GM15510 (cell line): Measurements from ENCODE around the gene RWDD3.

ENCODE experiments used
- POLR2A ChIP-seq: IDR thresholded peaks from 3 replicates; pipeline ENCODE4 v1.6.1; 2011; ENCODE audit warnings: borderline replicate concordance; ENCODE audit not compliant: insufficient read length; ENCODE audit errors: extremely low read depth

RWDD3 gene

DNA sequence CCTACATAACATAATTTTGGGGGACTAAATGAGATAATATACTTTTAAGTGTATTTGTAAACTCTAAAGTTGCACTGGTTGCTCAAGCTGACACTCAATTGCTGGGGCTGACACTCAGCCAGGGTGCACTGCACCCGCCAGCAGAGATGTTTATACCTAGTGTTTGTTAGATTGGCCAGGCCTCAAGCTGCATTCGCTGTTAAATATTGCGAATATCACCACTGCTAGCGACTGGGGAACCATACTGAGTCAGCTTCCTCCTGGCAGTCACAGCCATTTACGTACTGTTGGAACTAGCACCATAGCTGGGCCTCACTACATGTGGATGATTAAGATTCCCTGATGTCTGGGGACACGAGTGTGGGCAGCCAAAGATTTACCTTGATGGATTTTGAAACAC, 12.7 kb upstream of the RWDD3 start:
- no peak for TF ChIP-seq POLR2A

DNA sequence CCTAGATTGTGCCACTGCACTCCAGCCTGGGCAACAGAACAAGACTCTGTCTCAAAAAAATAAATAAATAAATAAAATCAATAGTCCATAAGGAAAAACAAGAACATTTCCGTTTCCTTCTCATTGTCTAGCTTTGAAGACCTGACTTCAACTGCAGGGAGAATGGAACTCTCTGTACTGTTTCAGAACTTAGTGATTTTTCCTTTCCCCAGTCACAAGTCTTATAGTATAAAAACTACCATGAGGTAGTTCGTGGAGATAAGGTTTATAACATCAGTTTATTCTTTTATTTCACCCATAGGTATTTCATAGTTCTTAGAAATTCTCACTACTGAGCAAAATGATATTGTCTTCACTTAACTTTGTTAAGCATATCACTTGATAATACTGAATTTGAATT, 11.4 kb upstream of the RWDD3 start:
- no peak for TF ChIP-seq POLR2A

DNA sequence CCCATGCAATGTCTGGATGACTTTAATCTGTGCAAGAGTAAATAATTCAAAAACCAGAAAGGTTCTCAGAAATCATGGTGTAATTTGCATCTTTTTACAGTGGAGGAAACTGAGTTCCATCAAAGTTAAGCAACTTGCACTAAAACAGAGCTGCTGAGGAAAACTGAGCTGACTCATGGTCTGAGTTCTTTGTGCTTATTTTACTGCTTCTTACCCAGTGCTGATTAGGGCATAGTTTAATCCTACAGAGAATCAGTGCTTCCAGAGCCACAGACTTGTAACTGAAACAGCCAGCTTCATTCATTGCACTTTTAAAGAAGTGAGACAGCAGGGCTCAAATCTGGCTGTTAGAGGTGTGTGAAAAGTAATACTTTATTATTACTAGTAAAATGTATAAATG, 10.9 kb upstream of the RWDD3 start:
- TF ChIP-seq POLR2A, result no peak

DNA sequence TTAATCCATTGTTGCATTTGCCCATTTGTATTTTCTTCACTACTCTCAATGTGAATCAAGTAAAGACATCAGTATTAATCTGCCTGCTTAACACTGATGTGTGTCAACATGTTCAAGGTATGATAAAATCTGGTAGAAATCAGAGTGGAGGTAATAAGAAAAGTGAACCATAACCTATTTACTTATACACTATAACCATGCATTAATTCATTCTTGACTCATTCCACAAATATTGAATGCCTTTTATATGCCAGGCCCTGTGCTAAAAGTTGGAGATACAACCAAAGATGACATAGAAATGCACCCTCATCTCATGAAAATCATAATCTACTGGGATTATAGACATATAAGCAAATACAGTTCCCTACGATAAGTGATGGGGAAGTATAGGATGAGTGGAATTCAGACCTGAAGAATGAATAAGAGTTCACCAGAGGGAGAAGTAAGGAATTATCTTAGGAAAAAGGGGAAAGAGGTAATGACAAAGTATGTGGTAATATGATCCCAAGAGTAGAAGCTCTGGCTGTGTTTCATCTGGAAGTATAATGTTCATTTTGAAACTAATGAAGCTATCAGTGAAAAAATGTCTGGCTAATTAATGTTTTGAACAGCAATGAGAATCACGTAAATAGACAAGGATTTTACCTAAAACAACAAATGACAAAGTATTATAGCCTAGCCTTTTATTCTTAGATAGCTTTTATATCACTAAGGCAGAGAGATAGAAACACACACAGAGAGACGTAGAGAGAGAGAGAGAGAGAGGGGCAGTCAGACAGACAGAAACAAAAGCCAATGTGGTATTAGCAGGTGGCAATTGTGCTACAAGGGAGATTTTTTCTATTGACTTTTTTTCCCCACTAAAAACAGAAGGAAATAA, 7.0 kb upstream of the RWDD3 start:
- no peak for TF ChIP-seq POLR2A

DNA sequence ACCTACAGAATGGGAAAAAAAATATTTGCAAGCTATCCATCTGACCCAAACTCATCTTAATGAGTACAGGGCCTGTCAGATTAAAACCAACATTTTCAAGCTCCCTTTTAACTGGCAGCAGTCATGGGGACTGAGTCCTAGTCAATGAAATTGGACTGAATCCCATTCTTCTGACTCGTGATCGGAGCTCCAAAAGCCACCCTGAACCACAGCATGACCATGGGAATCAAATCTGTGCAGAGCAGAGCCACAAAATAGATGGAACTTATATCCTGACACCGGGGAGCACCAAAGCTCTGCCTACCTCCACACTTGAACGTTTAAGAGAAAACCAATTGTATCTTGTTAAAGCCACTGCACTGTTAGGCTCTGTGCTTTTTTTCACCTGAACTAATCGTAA, 5.0 kb upstream of the RWDD3 start:
- no peak for TF ChIP-seq POLR2A

DNA sequence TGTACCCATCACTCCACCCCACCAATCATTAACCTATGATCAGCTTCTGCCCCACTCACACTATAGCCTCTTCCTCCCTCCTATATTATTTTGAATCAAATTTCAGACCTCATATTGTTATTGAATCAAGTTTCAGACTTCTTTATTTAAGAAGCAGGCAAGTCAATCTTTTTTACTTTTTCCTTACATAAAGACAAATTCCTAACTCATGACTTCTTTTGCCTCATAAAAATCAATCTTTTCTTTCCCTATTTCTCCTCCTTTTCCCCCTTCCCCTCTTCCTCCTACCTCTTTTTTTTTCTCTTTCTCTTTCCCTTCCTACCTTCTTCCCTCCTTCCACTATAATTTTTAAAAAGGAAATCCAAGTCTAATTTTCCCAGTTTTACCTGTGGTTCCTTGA, 4.3 kb upstream of the RWDD3 start:
- TF ChIP-seq POLR2A, result no peak

DNA sequence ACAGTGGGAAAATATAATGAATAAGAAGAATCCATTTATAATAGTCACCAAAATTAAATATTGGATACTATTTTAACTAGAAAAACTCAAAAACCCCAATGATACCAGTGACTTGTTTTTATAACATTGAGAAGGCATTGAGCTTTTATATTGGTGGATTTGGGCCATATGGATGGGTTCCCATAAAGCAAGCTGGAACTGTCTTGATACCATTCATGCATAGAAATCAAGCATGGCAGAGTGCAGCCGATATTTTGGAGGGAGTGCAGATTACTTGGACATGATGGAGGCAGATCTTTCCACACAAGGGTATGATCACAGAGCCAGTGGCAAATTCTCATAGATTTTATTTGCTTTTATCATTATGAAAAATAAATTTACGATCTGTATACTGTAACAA, 3.8 kb upstream of the RWDD3 start:
- no peak for TF ChIP-seq POLR2A

DNA sequence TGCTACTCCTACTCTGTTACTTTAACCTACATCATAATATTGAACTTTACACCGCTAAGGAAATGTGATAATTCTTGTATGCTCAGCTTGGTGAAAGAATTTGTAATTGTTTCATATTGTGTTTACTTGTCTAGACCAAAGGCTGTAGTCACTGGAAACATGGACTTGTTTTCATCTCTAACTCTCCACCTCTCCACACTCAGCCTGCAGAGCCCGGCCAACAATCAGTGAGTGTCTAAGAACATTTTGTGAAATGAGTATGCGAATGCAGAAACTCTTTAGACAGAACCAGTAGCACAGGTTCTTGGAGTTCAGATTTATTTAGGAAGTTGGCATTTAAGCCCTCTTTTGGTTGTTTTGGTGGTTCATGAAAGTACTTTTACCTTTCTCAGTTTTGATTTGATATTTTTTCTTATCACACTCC, 3.2 kb upstream of the RWDD3 start:
- no peak for TF ChIP-seq POLR2A

DNA sequence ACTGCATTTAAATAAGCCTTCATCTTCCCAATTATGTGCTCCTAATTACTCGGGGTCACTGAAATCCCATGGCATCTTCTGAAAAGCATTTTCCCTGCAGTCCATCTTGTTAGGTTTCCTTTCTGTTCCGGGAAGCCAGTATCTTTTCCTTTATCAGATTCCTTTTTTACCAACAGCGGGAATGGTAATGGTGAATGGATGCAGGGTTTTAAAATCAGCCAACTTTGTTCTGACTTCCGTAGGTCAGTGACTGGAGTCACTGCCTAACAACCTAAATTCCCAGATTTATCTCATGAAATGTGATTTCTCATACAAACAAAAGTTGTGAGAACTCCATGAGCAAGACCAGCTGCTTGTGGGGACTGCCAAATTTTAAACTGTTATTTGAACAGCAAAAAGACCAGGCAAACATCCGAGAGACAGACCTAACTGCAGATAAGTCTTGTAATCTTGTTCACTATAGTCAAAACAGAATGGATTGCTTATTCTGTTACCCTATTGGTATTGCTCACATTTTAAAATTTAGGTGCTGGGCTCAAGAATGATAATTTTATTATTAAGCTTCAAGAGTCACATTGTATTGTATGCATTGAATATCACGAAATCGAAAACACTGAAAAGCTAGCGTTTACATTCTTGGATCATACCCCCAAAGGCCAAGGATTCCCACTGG, 1.2 kb upstream of the RWDD3 start:
- TF ChIP-seq POLR2A, result no peak

DNA sequence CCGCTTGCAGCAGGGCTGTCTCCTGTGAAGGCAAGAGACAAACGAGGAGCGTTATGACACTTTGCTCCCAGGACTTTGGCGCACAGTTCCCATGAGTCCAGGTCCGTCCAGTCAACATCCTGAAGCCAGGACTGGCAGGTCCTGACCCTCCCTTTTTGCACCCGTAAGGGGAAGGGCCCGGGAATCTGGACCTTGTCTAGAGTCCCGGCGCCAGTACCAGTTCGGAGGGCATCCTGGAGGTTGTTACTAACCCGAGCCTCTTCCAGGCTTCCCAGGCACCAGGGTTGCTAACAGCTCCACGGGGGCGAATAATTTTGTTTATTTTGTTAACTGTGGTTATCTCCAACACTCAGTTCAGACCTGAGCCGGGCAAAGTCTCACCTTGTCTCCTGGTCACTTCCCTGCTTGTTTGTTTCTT, 682 bp upstream of the RWDD3 start:
- no peak for TF ChIP-seq POLR2A

DNA sequence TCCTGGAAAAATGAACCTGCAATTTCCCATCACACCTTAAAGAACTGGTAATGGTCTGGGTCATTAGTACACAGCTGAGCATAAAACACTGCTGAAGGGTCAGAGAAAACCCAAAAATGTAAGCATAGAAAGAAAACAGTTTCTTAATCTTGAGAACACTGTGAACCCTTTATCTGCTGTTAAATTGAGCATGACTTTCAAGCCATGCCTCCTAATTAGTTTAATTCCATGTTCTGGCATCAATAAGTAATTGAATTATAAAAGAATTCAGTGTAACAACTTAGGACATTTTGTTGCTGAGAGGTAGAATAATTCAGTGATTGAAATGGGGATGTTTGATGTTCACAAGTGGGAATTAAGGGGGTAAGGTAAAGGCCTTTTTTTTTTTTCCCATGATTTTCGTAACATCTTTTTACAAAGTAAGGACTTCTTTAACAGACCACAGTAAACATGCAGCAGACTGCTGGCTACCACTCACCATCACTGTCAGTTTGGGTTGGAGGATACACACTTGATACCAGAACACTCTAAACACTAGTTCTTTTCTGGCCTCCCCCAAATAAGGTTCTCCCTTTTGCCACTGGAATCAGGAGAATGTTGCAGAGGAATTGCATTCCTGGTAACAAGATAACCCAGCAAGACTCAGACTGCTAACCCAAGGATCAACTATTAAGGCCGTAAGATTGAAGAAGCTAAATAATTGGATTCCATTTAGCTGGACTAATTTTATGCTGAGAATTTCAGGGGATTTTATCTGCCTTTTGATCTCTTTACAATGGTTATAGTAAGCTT, 3.0 kb downstream of the RWDD3 start:
- no peak for TF ChIP-seq POLR2A

DNA sequence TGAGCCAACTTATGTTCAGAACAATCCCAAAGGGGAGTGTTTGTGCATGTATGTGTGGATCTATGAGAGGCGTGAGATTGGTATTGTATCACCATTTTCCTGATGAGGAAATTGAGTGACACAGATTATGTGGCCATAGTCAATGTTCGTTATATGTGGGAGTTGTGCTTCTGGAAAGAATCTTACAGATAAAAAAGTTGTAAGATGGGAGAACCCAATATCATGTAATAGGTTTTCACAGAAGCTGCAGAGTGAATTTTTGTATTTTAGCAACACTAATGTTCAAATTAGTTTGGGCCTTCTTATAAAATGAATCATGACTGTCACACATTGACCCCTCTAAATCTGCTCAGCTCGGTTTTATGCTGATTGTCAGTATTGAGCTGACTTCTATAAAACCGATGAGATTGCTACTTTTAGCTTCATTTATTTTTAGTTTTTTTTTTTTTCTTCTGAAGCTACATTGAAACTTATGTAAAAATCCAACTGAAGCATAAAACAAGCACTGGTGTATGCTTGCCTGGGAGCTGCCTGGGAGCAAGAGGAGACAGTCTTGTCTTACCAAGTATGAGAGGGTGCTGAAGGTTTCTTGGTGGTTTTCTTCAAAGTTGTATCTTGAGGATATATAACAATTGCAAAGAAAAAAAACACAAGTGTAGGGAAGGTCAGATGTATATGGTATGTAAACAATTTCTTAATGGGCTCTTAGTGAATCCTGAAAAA, 4.1 kb downstream of the RWDD3 start:
- TF ChIP-seq POLR2A, result no peak

DNA sequence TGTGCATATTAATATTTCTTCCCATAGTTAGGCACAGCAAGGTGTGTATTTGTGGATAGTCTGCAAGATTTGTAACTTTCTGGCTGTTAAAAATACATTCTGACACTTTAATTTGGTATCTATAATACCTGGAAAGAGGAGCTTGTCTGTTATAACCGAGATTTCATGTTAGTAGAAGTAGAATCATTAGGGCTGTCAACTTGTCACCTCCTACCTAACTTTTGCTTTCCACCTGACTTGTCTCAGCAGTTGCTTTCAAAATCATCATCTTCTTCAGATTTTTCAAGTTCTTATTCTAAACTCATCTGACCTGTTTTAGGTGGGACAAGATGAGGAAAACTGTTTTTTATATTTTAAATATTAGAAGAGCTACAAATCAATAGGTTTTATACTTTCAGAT, 11.0 kb downstream of the RWDD3 start:
- TF ChIP-seq POLR2A, result no peak

DNA sequence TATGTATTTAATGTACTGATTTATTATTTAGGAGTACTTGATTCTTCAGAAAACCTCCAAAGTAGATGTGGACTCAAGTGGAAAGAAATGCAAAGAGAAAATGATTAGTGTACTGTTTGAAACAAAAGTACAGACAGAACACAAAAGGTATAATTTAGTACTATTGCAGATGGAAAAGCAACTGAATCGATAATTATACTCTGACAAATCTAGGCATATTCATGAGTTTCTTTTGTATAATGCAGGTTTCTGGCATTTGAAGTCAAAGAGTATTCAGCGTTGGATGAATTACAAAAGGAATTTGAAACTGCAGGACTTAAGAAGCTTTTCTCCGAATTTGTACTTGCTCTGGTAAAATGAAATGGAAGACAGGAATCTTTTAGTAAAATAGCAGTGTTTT, 12.5 kb downstream of the RWDD3 start:
- TF ChIP-seq POLR2A, result no peak

DNA sequence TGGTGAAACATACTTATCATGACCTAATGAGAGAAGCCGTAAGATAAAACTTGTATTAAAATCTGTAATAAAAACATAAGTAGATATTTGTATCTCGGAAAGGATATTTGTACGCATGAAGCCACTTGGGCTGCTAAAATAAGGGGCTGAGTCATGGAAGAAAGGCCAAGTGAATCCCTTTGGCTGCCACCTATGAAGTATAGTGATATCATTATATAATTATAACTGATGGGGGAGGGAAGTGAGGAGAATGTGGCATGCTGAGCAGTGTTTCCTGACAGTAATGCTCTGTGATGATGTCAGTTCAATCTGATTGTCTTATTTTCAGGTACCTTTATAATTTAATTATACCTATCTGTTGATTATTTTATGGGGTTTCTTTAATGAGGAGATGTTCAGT, 13.6 kb downstream of the RWDD3 start:
- TF ChIP-seq POLR2A, result no peak
